ENCODE data around the gene AHSG.
A peak's percentile ranks its signal among the peaks of the same experiment; 100 is the strongest.

The AHSG gene

DNA sequence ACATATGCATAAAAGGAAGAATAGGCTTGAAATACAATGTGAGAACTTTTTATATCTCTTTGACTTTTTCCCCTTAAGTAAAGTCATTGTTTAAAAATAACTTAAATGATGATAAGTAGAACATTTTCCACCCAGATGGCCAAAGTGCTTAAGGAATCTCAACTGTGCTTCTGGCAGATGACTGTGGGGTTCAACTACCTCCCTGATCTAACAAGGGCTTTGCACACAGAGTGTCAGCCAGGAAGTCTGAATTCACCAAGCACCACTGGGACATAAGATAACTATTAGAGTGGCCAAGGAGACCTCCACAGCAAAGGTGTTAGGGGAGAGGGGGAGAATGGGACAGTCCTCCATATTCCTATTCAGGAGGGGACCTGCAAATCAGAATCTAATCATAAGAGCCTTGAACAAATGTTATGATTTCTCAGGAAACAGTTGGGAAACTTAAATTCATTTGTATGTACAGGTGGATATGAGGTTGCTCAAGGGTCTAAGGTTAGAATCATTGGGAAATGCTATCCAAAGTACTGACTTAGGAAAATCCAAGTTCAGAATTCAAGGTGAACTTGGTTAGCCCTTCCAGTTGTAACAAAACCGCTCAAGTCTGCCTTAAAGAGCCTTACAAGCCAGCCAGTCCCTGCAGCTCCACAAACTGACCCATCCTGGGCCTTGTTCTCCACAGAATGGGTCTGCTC is 27.1 kb downstream of the AHSG start, which contains the start of gene FETUB:
TSS of gene FETUB (plus strand) at position 622 of the 695 bp plus-strand sequence. CDS start at position 684, 62 bp downstream.
- DNase-seq (ENCODE audit: low read depth in 4 of 4, low spot score in 1 of 4), result no peak

DNA sequence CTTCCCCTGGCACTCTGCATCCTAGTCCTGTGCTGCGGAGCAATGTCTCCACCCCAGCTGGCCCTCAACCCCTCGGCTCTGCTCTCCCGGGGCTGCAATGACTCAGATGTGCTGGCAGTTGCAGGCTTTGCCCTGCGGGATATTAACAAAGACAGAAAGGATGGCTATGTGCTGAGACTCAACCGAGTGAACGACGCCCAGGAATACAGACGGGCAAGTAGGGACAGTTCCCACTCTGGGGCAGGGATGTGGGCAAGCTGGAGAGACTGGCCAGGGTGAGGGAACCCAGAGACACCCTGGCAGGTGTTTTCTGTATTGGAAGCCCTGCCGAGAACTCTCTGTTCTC is 27.6 kb downstream of the AHSG start:
- no peak for DNase-seq (ENCODE audit: low read depth in 4 of 4, low spot score in 1 of 4)

DNA sequence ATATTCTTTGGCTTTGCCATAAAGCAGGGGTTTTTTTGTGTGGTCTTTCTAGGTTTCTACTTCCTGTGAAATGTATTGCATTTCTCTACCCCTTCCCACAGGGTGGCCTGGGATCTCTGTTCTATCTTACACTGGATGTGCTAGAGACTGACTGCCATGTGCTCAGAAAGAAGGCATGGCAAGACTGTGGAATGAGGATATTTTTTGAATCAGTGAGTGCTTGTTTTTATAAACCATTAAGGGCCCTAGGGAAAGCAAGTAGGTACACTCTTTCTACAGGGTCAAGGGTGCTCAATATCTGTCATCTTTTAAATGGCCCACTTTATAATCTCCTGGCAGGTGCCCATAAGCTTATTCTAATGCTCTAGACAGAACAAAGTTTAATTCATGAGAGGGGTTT is 28.1 kb downstream of the AHSG start:
- no peak for DNase-seq (ENCODE audit: low read depth in 4 of 4, low spot score in 1 of 4)

DNA sequence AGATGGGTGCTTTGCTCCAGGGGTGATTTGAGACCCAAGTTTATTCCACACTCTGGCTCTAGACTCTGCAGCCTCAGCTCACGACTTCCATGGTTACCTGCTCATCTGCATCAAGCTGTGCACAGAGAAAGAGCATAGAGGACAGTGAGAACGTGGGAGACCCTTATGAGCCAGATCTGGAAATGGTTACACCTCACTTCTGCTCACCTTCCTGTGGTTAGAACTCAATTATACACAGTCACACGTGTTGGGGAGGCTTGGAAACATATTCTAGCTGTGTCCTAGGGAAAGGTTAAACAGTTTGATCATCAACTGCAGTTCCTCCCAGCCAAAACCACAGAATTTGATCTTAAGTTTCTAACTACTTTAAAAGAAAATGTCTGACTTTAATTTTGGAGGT is 29.2 kb downstream of the AHSG start:
- no peak for DNase-seq (ENCODE audit: low read depth in 4 of 4, low spot score in 1 of 4)

DNA sequence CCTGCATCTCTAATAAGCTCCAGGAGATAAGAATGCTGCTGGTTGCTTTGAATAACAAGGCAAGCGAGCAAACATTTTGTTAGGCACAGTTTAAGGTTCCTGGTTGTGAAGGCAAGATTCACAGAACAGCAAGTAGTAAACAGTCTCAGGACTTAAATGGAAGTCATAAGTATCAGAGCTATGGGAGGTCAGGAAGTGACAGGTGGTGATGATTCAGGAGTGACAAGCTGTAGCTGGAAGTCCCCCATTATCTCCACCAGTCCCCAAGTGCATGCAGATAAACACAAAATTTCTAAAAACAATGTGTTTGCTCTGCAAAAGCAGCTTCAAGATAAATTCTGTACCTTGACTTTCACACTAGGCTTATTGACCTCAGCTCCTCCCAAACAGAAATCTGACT is 30.6 kb downstream of the AHSG start:
- peak in 1 of 4 experiments; percentile 2 for DNase-seq (ENCODE audit: low read depth in 4 of 4, low spot score in 1 of 4)

DNA sequence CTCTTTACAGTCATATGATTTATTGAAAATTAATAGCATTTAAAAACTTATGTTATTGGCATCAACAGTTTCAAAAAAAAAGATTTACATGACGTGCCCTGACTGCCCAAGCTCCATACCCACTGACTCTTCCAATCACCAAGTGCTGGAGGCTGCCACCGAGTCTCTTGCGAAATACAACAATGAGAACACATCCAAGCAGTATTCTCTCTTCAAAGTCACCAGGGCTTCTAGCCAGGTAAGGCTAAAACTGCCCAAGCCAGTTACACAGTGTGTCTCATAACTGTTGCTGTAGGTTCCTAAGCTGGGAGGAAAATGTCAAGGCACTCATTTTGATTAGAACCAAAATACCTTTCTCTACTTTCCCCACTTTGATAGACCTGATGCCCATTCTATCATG is 31.8 kb downstream of the AHSG start:
- no peak for DNase-seq (ENCODE audit: low read depth in 4 of 4, low spot score in 1 of 4)

DNA sequence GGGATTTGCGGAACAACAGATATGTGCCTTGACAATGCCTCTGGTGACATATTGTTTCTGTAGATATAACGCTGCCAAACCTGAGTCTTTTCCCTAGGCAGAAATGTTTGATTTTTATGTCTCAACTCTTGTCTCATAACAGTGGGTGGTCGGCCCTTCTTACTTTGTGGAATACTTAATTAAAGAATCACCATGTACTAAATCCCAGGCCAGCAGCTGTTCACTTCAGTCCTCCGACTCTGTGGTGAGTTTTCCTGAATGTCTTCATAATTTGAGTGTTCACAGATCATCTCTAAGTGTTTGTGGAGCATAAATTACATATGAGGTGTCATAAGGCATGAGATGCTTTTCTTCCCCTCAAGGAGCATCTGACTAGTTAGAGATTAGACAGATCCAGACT is 33.2 kb downstream of the AHSG start:
- no peak for DNase-seq (ENCODE audit: low read depth in 4 of 4, low spot score in 1 of 4)

DNA sequence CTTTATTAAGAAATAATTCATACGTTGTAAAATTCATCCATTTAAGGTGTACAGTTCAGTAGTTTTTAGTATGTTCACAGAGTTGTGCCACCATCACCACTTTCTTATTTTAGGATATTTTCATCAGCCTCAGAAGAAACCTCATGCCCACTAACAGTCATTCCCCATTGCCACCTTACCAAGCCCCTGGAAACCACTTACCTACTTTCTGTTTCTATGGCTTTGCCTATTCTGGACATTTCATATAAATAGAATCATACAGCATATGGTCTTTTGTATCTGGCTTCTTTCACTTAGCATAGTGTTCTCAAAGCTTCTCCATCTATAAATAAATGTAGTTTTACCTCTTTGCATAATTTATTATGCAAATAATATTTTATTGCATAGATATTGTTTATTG is 34.0 kb downstream of the AHSG start:
- no peak for DNase-seq (ENCODE audit: low read depth in 4 of 4, low spot score in 1 of 4)

DNA sequence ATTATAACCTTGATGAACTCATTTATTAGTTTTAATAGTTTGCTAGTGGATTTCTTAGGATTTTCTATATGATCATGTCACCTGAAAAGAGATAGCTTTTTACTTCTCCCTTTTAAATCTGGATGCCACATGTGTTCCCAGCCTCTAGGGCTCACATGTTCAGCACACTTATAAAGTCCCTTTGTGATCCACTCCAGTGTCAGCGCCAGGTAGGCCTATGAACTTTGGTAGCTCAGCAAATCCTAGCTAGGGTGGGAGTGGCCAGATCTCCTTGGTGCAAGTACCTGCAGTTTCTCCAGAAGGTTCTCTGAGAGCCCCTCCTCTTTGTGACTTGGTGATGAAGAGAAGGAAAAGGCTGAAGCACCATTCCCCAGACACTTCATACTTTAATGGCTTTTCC is 36.0 kb downstream of the AHSG start:
- no peak for DNase-seq (ENCODE audit: low read depth in 4 of 4, low spot score in 1 of 4)

DNA sequence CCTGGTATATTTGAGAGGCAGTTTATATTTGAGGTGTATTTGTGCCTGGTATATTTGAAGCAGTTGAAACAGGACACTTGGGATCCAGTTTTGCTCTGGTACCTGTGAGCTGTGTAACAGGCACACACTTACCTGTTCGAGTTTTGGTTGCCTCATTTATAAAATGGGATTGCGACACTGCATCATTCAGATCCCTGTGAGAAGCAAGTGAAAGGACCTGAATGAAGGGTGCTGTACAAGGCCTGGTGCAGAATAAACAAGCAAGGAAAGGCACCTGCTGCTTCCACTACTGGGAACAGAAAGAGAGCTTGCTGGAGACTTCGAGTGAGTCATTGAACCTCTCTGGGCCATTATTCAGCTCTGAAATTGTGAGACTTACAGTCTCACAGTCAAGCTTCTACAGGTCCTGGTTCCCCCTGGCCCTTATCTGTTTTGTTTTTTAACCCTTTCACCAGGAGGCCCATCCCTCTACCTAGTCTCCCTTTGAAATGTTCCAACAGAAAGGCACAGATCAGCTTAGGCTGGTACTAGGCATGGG is 38.9 kb downstream of the AHSG start:
- no peak for DNase-seq (ENCODE audit: low read depth in 4 of 4, low spot score in 1 of 4)

DNA sequence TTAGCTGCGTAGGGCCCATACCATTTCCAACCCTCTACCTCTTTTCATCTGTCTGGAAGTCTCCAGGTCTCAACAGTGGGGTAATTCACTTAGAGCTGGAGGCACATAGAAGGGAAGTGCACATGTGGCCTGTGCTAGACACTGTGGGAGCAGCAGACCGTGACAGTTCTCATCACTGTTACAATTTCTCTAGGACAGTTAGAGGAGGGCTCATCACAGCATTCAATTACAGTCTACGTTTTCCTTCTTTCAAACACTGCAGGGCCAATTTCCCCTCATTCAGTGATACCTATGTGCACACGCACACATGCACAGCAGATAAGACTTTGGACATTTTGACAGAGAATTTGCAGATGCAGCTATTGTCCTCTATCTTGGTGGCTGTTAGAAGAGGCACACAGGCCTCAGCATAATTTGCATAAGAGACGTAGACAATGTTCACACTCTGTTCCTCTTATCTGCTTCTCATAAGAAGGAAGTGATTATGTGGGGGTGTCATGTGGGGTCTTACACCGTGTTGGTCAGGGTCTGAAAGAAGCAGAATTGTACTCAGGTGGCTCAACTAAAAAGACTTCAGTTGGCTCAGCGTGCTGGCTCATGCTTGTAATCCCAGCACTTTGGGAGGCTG is 40.3 kb downstream of the AHSG start:
- no peak for DNase-seq (ENCODE audit: low read depth in 4 of 4, low spot score in 1 of 4)

DNA sequence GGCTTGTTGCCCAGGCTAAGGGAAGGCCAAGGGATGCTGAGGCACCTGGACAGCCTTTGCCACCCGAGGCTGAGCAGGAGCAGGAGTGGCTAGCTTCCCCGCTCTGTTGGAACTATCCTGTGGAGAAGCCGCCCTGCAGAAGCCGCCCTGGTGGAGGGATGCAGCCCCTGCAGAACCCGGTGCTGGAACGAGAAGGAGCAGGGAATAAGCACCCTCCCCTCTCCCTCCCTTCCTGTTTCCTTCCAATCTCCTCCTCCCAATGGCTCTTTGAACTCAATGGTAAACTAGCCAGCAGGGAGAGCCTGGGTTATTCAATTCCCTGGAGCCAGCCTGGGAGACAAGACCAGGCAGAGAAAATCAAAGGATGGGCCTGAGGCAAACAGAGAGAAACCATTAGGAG is 41.1 kb downstream of the AHSG start:
- DNase-seq (ENCODE audit: low read depth in 4 of 4, low spot score in 1 of 4), result no peak

DNA sequence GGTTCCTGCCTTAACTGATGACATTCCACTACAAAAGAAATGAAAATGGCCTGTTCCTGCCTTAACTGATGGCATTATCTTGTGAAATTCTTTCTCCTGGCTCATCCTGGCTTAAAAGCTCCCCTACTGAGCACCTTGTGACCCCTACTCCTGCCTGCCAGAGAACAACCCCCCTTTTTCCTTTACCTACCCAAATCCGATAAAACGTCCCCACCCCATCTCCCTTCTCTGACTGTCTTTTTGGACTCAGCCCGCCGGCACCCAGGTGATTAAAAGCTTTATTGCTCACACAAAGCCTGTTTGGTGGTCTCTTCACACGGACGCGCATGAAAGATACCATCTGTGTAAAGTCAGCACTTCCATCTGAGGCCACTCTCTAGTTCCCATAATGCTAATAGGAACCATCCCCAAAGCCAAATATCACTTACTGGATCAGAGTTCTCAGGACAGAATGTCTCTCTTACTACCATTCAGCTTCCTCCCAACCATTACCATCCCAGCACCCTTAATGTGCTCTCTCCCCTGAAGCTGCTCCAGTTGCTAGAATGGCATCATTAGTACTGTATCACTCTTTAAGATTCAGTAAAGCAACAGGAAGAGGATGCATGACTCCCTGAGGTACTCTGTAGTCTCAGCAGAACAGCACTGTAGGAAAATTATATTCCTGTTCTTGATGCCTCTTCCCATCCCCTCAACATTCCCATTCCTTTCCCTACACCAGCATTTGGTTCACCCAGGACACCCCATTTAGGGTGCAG is 50.7 kb downstream of the AHSG start:
- DNase-seq (ENCODE audit: low read depth in 4 of 4, low spot score in 1 of 4), result no peak

DNA sequence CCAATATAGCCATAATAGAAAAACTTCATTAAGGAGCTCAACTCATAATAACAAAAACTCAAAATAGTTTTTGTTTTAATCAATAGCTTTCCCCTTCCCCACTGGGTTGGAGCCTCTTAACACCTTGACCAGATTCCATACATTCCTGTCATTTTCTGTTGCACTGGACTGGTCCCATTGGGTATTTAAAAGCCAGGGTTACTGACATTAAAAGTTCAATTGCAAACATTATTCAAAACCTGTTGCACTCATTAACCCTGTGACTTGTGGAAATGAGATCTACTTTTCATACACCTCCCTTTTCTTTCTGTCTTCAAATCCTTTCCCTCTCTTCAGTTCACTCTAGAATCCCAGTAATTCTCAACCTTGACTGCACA is 51.2 kb downstream of the AHSG start:
- DNase-seq (ENCODE audit: low read depth in 4 of 4, low spot score in 1 of 4), result no peak

DNA sequence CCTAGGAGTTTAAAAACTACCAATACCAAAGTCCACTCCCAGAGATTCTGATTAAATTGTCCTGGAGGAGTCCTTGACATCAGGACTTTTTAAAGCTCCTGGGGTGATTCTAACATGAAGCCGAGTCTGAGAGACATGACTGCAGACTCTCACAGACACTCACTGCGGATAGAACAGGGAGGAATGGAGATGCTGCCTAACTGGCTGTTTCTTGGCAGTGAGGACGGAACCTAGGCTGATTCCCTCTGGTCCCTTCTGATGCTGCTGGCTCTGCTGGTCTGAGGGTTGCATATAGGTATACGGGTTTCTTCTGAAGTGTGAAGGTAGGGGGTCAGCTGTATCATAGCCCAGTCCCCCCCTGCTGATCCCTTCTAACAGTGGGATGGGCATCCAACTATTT is 51.6 kb downstream of the AHSG start:
- DNase-seq (ENCODE audit: low read depth in 4 of 4, low spot score in 1 of 4), result no peak

DNA sequence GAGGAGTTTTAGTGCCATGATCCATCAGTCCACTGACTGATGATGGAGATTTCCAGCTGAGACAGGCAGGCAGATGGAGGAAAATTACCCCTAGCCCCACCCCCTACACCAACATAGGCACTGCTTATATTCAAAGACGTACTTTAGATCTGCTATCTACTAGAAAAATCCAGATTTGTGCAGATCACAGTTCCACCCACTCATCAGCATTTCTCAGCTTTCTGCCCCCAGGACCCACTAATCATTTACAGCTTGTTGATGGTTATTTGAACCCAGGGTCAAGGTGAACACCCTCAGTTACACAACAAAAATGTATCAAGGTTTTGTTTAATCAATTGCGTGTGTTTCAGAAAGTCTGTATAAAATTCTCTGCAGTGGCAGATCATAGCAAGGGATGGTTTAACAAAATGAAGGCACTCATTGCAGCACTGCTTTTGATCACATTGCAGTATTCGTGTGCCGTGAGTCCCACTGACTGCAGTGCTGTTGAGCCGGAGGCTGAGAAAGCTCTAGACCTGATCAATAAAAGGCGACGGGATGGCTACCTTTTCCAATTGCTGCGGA is 52.8 kb downstream of the AHSG start, which contains the start of gene HRG:
TSS of gene HRG (plus strand) at position 390 of the 564 bp plus-strand sequence. CDS start at position 408, 18 bp downstream.
- DNase-seq (ENCODE audit: low read depth in 4 of 4, low spot score in 1 of 4), result no peak

DNA sequence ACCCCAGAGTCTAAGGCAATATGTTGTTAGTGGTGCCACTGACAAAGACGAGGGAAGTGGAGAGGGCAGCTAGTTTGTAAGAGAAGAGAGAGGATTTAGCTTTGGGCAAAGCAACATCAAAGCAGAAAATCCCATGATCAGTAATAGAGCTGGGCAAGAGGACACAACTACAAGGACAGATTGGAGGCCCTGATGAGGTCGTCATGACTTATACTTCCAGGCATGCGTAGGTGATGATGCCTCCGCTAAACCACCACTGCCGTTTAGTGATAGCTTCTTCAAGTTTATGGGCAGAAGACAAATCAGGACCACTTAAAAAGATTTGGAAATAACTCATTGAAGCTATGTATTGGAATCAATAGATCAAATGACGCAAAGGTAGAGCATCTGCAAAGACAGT is 55.6 kb downstream of the AHSG start:
- no peak for DNase-seq (ENCODE audit: low read depth in 4 of 4, low spot score in 1 of 4)

DNA sequence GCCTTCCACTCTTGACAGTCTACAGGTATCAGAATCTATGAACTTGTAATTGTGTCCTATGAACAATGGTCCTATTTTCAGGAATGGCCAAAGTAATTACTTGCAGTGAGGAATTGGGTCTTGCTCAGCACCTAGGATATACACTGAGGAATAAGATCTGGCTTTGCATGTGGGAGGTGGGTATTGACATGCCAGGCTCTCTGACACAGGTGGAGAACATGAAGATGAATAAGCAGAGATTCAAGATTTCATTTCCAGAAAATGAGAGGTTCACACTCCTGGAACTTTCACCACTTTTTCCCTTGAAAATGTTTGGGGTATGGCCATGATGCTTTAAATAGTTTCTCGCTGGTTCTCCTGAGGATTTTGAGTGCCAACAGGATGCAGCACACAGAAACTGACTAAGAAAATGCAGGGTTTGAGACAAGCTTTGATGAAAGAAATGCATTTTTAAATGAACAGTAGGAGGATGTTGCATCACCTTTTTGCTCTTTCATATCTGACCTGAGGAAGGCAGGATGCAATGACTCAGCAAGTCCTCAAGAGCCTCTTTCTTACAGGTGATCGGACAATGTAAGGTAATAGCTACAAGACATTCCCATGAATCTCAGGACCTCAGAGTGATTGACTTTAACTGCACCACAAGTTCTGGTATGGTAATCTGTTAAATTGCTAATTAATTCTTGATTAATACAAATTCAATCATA is 56.7 kb downstream of the AHSG start:
- no peak for DNase-seq (ENCODE audit: low read depth in 4 of 4, low spot score in 1 of 4)

DNA sequence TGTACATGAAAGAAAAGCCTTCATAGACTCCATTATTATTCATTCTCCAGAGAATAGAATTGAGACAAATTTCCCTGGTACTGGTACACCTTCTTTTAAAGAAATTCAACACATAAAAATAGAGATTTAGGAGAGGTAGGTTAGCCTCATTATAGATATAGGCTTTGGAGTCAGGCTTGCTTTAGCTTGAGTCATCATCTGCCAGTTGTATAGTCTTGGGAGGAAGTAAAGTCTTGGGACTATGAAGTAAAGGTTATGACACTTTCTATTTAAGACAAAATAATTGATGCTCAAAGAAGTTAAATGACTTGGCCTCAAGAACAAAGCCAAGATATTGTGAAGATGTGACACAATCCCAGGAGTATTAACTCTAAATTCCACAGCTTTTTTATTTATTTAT is 57.3 kb downstream of the AHSG start:
- no peak for DNase-seq (ENCODE audit: low read depth in 4 of 4, low spot score in 1 of 4)

Measured in stimulated activated CD4-positive, alpha-beta T cell treated with anti-CD3 and anti-CD28 coated beads, Interleukin-1b, Interleukin-23, amount 100 ng/mL, for 24 hours (primary cell).